Mesenchymal stem cell (in vitro differentiated cells and primary cell): ENCODE measurements around the gene ADAM8.

Source experiments
- DNase-seq: peaks from one replicate; pipeline ENCODE4 v3.0.0-alpha.2; 2013
- H2AFZ ChIP-seq: one replicate; pipeline ENCODE4 v1.6.1; 2013; ENCODE audit warnings: low read depth, mild to moderate bottlenecking, control low read depth, inconsistent platforms, low read length, moderate library complexity
- H2AK5ac ChIP-seq: 2 replicates; pipeline ENCODE4 v1.6.1; 2013; ENCODE audit warnings: low read length, moderate library complexity, mild to moderate bottlenecking, inconsistent platforms; ENCODE audit not compliant: severe bottlenecking
- H2BK120ac ChIP-seq: one replicate; pipeline ENCODE4 v1.6.1; 2013; ENCODE audit warnings: low read depth, mild to moderate bottlenecking, inconsistent platforms, low read length, moderate library complexity
- H2BK12ac ChIP-seq, 2 experiments: one replicate each; pipeline ENCODE4 v1.6.1; 2013; ENCODE audit warnings: inconsistent platforms in 2 of 2, low read length in 2 of 2, mild to moderate bottlenecking in 2 of 2, moderate library complexity in 2 of 2, control low read depth in 1 of 2
- H2BK15ac ChIP-seq: one replicate; pipeline ENCODE4 v1.6.1; 2013; ENCODE audit warnings: mild to moderate bottlenecking, low read depth, inconsistent platforms; ENCODE audit not compliant: poor library complexity, severe bottlenecking
- H2BK5ac ChIP-seq: 2 replicates; pipeline ENCODE4 v1.6.1; 2013; ENCODE audit warnings: low read depth, mild to moderate bottlenecking, low read length, control low read depth, inconsistent platforms; ENCODE audit not compliant: poor library complexity, severe bottlenecking
- H3K14ac ChIP-seq, 2 experiments: one replicate each; pipeline ENCODE4 v1.6.1; 2013; ENCODE audit warnings: inconsistent platforms in 2 of 2, low read length in 2 of 2, control low read depth in 1 of 2, mild to moderate bottlenecking in 1 of 2, moderate library complexity in 1 of 2
- H3K18ac ChIP-seq, 2 experiments: one replicate each; pipeline ENCODE4 v1.6.1; 2013; ENCODE audit warnings: inconsistent platforms in 2 of 2, low read length in 2 of 2, control low read depth in 1 of 2, low read depth in 1 of 2, mild to moderate bottlenecking in 1 of 2
- H3K23ac ChIP-seq, 2 experiments: one replicate each; pipeline ENCODE4 v1.6.1; 2013; ENCODE audit warnings: inconsistent platforms in 2 of 2, low read length in 2 of 2, mild to moderate bottlenecking in 2 of 2, moderate library complexity in 2 of 2, control low read depth in 1 of 2
- H3K27ac ChIP-seq: 2 replicates; pipeline ENCODE4 v1.5.1; 2013; ENCODE audit warnings: mild to moderate bottlenecking, moderate library complexity, low read length, control low read depth, inconsistent platforms; ENCODE audit not compliant: poor library complexity, severe bottlenecking
- H3K27me3 ChIP-seq, 2 experiments: 2 replicates each; pipeline versions ENCODE4 v1.6.1 to v1.7.0; 2013; ENCODE audit warnings: low read length in 2 of 2, mild to moderate bottlenecking in 2 of 2, moderate library complexity in 2 of 2, control low read depth in 1 of 2, inconsistent platforms in 1 of 2; ENCODE audit not compliant: control insufficient read depth in 1 of 2, insufficient read depth in 1 of 2
- H3K36me3 ChIP-seq, 2 experiments: 2 replicates each; pipeline versions ENCODE4 v1.6.1 to v1.7.0; 2013; ENCODE audit warnings: low read length in 2 of 2, control low read depth in 1 of 2, inconsistent platforms in 1 of 2, low read depth in 1 of 2, mild to moderate bottlenecking in 1 of 2; ENCODE audit not compliant: insufficient read depth in 2 of 2, control insufficient read depth in 1 of 2
- H3K4ac ChIP-seq, 2 experiments: one replicate each; pipeline ENCODE4 v1.6.1; 2013; ENCODE audit warnings: inconsistent platforms in 2 of 2, low read length in 2 of 2, mild to moderate bottlenecking in 2 of 2, moderate library complexity in 2 of 2, control low read depth in 1 of 2, low read depth in 1 of 2
- H3K4me1 ChIP-seq: 2 replicates; pipeline ENCODE4 v1.6.1; 2013; ENCODE audit warnings: low read depth, low read length, control low read depth; ENCODE audit not compliant: control insufficient read depth, insufficient read depth
- H3K4me2 ChIP-seq: 2 replicates; pipeline ENCODE4 v1.6.1; 2013; ENCODE audit warnings: low read length, mild to moderate bottlenecking, inconsistent platforms; ENCODE audit not compliant: poor library complexity, severe bottlenecking
- H3K4me3 ChIP-seq, 2 experiments: 2 replicates each; pipeline versions ENCODE4 v1.5.1 to v1.7.0; 2013; ENCODE audit warnings: low read length in 2 of 2, mild to moderate bottlenecking in 2 of 2, control low read depth in 1 of 2, low read depth in 1 of 2; ENCODE audit not compliant: insufficient read depth in 1 of 2
- H3K79me1 ChIP-seq: replicated peaks from 2 replicates; pipeline ENCODE4 v1.6.1; 2013; ENCODE audit warnings: mild to moderate bottlenecking, control low read depth, low read length, inconsistent platforms; ENCODE audit not compliant: poor library complexity, severe bottlenecking
- H3K9ac ChIP-seq: 2 replicates; pipeline ENCODE4 v1.7.0; 2013; ENCODE audit warnings: mild to moderate bottlenecking, low read length, moderate library complexity
- H3K9me3 ChIP-seq: 2 replicates; pipeline ENCODE4 v1.7.0; 2013; ENCODE audit warnings: mild to moderate bottlenecking, low read length; ENCODE audit not compliant: control insufficient read depth
- H4K8ac ChIP-seq: one replicate; pipeline ENCODE4 v1.6.1; 2013; ENCODE audit warnings: inconsistent platforms, mild to moderate bottlenecking, low read length, moderate library complexity
- H4K91ac ChIP-seq: one replicate; pipeline ENCODE4 v1.6.1; 2013; ENCODE audit warnings: mild to moderate bottlenecking, low read length, inconsistent platforms
- WGBS: methylation state at CpG from one replicate; pipeline ENCODE4 v1.1.7; 2013; ENCODE audit warnings: mixed read lengths; 5-methylcytosine and 5-hydroxymethylcytosine counted together

ADAM8 gene

DNA sequence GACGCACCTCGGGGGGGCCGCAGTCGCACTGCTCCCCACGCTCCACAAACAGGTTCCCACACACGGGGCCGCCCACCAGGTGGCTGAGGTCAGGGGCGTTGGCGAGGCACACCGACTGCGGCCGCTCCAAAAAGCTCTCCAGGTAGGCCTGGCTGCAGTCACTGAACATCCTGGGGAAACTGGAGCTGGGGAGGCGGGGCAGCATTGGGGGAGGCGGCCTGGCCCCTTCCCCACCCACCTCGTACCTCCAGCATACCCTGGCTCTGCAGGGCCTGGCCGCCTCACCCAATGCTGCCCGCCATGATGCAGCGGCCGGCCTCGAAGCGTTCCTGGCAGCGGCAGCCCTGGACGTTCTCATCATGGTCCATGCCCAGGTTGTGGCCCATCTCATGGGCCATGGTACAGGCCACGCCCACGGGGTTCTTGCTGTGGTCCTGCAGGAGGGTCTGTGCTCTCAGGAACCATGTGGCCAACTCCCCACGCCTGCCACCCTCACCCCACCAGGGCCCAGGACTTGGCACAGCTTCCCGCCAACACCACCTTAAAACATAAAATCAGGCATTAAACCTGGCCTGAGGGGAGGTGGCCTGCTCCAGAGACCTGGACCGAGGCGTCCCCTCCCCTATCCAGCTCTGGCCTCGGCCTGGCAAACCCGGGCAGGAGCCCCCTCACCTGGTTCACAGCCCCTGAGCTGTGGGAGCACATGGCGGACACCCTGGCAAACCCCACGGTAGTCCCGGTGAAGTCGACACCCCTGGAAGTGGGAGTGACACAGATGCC lies 5.0 kb downstream of the ADAM8 start:
- no peak overlapping the region for H2BK15ac ChIP-seq
- H3K79me1 ChIP-seq: peaks cover 2% of the 10 kb centered on the region
- WGBS: 81% methylated on average over 34 of the region's 35 CpGs
- no peak overlapping the region for H2AFZ ChIP-seq
- no peak overlapping the region for H2BK120ac ChIP-seq
- no peak overlapping the region for H3K4me3 ChIP-seq
- no peak overlapping the region for H3K4me2 ChIP-seq
- no peak overlapping the region for H2AK5ac ChIP-seq
- no peak overlapping the region for H2BK12ac ChIP-seq
- H3K4ac ChIP-seq: no peak overlapping the region
- H3K9me3 ChIP-seq: no peaks in the 10 kb centered on the region
- no peak overlapping the region for H3K14ac ChIP-seq
- no peak overlapping the region for H3K27ac ChIP-seq
- no peak overlapping the region for H3K23ac ChIP-seq
- H2BK5ac ChIP-seq: no peak overlapping the region
- H4K91ac ChIP-seq: no peak overlapping the region
- peaks cover 0 to 22% of the 10 kb centered on the region in 2 experiments for H3K27me3 ChIP-seq
- H3K36me3 ChIP-seq: peaks cover 0 to 71% of the 10 kb centered on the region in 2 experiments
- H3K9ac ChIP-seq: no peak overlapping the region
- no peak overlapping the region for H4K8ac ChIP-seq
- no peak overlapping the region for H3K18ac ChIP-seq
- DNase-seq: no peak
- H3K4me1 ChIP-seq: peaks cover 18% of the 10 kb centered on the region

DNA sequence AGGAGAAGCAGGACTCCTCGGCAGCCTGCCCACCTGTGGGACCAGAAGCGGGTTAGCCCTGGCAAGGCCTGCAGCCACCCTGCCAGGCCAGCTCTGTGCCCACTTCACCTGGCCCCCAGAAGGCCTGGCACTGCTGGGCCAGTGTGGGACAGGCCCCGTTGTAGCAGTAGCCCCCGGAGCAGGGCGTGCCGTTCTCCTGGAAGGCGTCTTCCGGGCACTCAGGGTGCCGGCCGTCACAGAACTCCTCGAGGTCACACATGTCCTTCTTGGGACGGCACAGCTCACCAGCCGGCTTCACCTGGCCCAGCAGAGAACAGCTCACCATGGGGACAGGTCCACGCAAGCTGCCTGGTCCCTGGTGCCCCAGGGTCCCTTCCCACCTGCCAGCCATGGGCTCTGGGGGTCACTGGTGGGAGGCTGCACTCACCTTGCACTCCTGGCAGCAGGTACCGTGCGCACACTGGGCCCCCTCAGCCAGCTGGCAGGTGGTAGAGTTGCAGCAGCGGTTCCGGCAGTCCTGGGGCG lies 5.8 kb downstream of the ADAM8 start:
- Histone ChIP-seq H2BK15ac (no peak overlapping the region), H3K9me3 (no peaks in the 10 kb centered on the region), H3K23ac (no peak overlapping the region), H3K9ac (no peak overlapping the region), H3K27me3 (peaks cover 0 to 14% of the 10 kb centered on the region in 2 experiments), H3K36me3 (peaks cover 0 to 78% of the 10 kb centered on the region in 2 experiments), H3K4me2 (no peak overlapping the region), H4K91ac (peak overlapping the region; percentile 6), H2BK12ac (no peak overlapping the region), H3K4me1 (peaks cover 10% of the 10 kb centered on the region), H3K4ac (no peak overlapping the region), H2AK5ac (no peak overlapping the region), H2BK120ac (no peak overlapping the region), H2AFZ (no peak overlapping the region), H3K4me3 (no peak overlapping the region), H3K14ac (no peak overlapping the region), H3K27ac (no peak overlapping the region), H3K79me1 (no peaks in the 10 kb centered on the region), H2BK5ac (no peak overlapping the region), H3K18ac (no peak overlapping the region), H4K8ac (no peak overlapping the region)
- no peak for DNase-seq
- 97% methylated on average over 19 of the region's 19 CpGs for WGBS

DNA sequence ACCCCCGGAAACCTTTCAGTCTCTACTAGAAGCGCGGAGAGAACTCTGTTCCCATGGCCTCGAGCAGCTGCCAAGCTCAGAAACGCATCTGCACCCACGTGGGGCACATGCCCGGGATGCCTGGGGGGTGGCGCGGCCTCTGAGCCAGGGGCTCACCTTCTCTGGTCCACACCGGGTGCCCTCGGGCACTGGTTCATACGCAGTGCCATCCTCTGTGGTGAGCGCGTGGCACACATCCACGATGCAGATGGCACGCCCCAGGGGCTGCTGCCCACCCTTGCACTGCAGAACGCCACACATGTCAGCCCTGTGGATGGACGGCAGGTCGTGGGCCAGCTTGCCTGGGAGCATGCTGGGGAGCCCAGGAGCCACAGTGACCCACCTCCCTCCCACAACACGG lies 6.5 kb downstream of the ADAM8 start:
- Histone ChIP-seq H3K23ac (no peak overlapping the region), H3K14ac (no peak overlapping the region), H3K18ac (no peak overlapping the region)

DNA sequence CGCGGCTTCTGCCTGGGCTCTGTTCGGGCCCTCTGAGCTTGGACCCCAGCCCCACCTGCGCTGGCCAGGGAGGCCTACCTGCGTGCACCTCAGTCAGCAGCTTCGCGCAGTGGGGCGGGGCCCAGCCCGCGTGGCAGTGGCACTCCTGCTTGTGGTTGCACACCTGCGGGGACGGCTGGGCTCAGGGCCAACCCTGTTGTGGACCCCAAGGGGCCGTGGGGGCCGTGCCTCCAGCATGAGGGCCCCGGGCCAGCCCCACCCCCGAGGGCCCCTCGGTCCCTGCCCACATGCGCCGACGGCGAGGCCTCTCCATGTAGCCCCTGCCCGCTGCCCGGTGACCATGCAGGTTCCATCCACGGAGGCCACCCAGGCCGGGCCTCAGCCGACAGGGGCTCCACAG lies 7.3 kb downstream of the ADAM8 start:
- H3K79me1 ChIP-seq: no peaks in the 10 kb centered on the region
- H2AFZ ChIP-seq: no peak overlapping the region
- no peak overlapping the region for H2BK5ac ChIP-seq
- no peak overlapping the region for H2AK5ac ChIP-seq
- no peak overlapping the region for H3K4ac ChIP-seq
- peaks cover 2% of the 10 kb centered on the region for H3K4me1 ChIP-seq
- no peak overlapping the region for H4K91ac ChIP-seq
- H2BK120ac ChIP-seq: no peak overlapping the region
- peaks cover 0 to under 1% of the 10 kb centered on the region in 2 experiments for H3K27me3 ChIP-seq
- peaks cover 0 to 78% of the 10 kb centered on the region in 2 experiments for H3K36me3 ChIP-seq
- no peak overlapping the region for H2BK15ac ChIP-seq
- H2BK12ac ChIP-seq: no peak overlapping the region
- 88% methylated on average over 26 of the region's 26 CpGs for WGBS
- no peak overlapping the region for H3K27ac ChIP-seq
- H3K4me3 ChIP-seq: no peak overlapping the region
- no peak overlapping the region for H3K14ac ChIP-seq
- H3K4me2 ChIP-seq: no peak overlapping the region
- no peaks in the 10 kb centered on the region for H3K9me3 ChIP-seq
- no peak overlapping the region for H3K23ac ChIP-seq
- H4K8ac ChIP-seq: no peak overlapping the region
- no peak overlapping the region for H3K9ac ChIP-seq
- no peak overlapping the region for H3K18ac ChIP-seq
- no peak for DNase-seq

More for the DNA sequence above, 6.5 kb downstream of the ADAM8 start:
- H3K27ac ChIP-seq: no peak overlapping the region
- H2BK12ac ChIP-seq: no peak overlapping the region
- H4K8ac ChIP-seq: no peak overlapping the region
- no peak overlapping the region for H2BK15ac ChIP-seq
- no peak overlapping the region for H3K9ac ChIP-seq
- WGBS: 93% methylated on average over 20 of the region's 20 CpGs
- no peak overlapping the region for H3K4me3 ChIP-seq
- H2AK5ac ChIP-seq: no peak overlapping the region
- no peaks in the 10 kb centered on the region for H3K9me3 ChIP-seq
- H2BK120ac ChIP-seq: no peak overlapping the region
- DNase-seq: no peak
- no peak overlapping the region for H3K4me2 ChIP-seq
- H2AFZ ChIP-seq: no peak overlapping the region
- H3K27me3 ChIP-seq: peaks cover 0 to 8% of the 10 kb centered on the region in 2 experiments
- H3K79me1 ChIP-seq: no peaks in the 10 kb centered on the region
- no peak overlapping the region for H3K4ac ChIP-seq
- H2BK5ac ChIP-seq: no peak overlapping the region
- peaks cover 5% of the 10 kb centered on the region for H3K4me1 ChIP-seq
- H4K91ac ChIP-seq: no peak overlapping the region
- H3K36me3 ChIP-seq: peaks cover 0 to 78% of the 10 kb centered on the region in 2 experiments
